ENCODE data around the gene SNURF. TPM values are rescaled to one million over a fixed set of nuclear protein-coding genes. Genes with fewer than 3 reads are reported as not detected.
A peak's percentile ranks its signal among the peaks of the same experiment; 100 is the strongest.
"Not testable (repeated sequence)": the region's sequence is repeated elsewhere in the genome, so short reads cannot be mapped to it uniquely, and the experiment has no call there.

Gene SNURF
- 10 to 100 TPM in 1 of 2 donors, 1 to 10 TPM in 1; 4.9 to 10.4 TPM for total RNA-seq

GRCh38 chr15:24954783-24955530, at the start of gene SNURF, which contains the start of gene SNRPN:
Gene SNURF, plus strand, starts transcription at chr15:24954987. Its CDS starts 62 bp downstream, at chr15:24955049.
Gene SNRPN, plus strand, starts transcription at chr15:24954987. Its CDS starts 19,467 bp downstream, at chr15:24974454.
- H3K27ac Mint-ChIP-seq: peak within 1 kb of the TSS; percentile 86
- no peaks in the 10 kb centered on the region for H3K9me3 Mint-ChIP-seq
- H3K36me3 Mint-ChIP-seq (ENCODE audit: low read depth): peaks cover 16% of the 10 kb centered on the region
- H3K4me3 Mint-ChIP-seq: peak within 1 kb of the TSS; percentile 89
- no peaks in the 10 kb centered on the region for H3K27me3 Mint-ChIP-seq
- ATAC-seq (replicated peaks): peak; percentile 79
- no peaks in the 10 kb centered on the region for H3K4me1 Mint-ChIP-seq

GRCh38 chr15:24916305-24917009, 38.3 kb upstream of the SNURF start:
- Mint-ChIP-seq H3K4me3 (no peak overlapping the region), H3K27me3 (no peaks in the 10 kb centered on the region), H3K36me3 (ENCODE audit: low read depth) (no peaks in the 10 kb centered on the region), H3K27ac (no peak overlapping the region), H3K9me3 (peaks cover 26% of the 10 kb centered on the region), H3K4me1 (peaks cover 4% of the 10 kb centered on the region)
- no peak for ATAC-seq (replicated peaks)

- no peaks in the 10 kb centered on the region for H3K27me3 Mint-ChIP-seq
- no peak for ATAC-seq (replicated peaks)
- H3K27ac Mint-ChIP-seq: no peak overlapping the region
- peaks cover 26% of the 10 kb centered on the region for H3K9me3 Mint-ChIP-seq
- H3K4me3 Mint-ChIP-seq: no peak overlapping the region
- H3K4me1 Mint-ChIP-seq: peaks cover 4% of the 10 kb centered on the region
- H3K36me3 Mint-ChIP-seq (ENCODE audit: low read depth): no peaks in the 10 kb centered on the region
Measured at GRCh38 chr15:24917431-24917830, 37.4 kb upstream of the SNURF start.

GRCh38 chr15:24919446-24919845, 35.3 kb upstream of the SNURF start:
- Mint-ChIP-seq H3K9me3 (peaks cover 23% of the 10 kb centered on the region), H3K4me3 (no peak overlapping the region), H3K27ac (no peak overlapping the region), H3K4me1 (peaks cover 4% of the 10 kb centered on the region), H3K27me3 (no peaks in the 10 kb centered on the region), H3K36me3 (ENCODE audit: low read depth) (no peaks in the 10 kb centered on the region)
- no peak for ATAC-seq (replicated peaks)

- not testable (repeated sequence) for H3K4me1 Mint-ChIP-seq; H3K27me3 Mint-ChIP-seq; H3K27ac Mint-ChIP-seq; H3K36me3 Mint-ChIP-seq (ENCODE audit: low read depth); H3K4me3 Mint-ChIP-seq; ATAC-seq (replicated peaks)
- H3K9me3 Mint-ChIP-seq: peaks cover 12% of the 10 kb centered on the region
Measured at GRCh38 chr15:24922781-24923180, 32.0 kb upstream of the SNURF start.

- Mint-ChIP-seq H3K9me3 (peaks cover 12% of the 10 kb centered on the region), H3K27me3 (no peaks in the 10 kb centered on the region), H3K27ac (no peak overlapping the region), H3K4me1 (no peaks in the 10 kb centered on the region), H3K36me3 (ENCODE audit: low read depth) (no peaks in the 10 kb centered on the region), H3K4me3 (no peak overlapping the region)
- ATAC-seq (replicated peaks): no peak
Measured at GRCh38 chr15:24924153-24924552, 30.6 kb upstream of the SNURF start.

GRCh38 chr15:24924621-24925020, 30.2 kb upstream of the SNURF start:
- no peak overlapping the region for H3K27ac Mint-ChIP-seq
- no peaks in the 10 kb centered on the region for H3K27me3 Mint-ChIP-seq
- H3K4me3 Mint-ChIP-seq: no peak overlapping the region
- no peak for ATAC-seq (replicated peaks)
- no peaks in the 10 kb centered on the region for H3K4me1 Mint-ChIP-seq
- no peaks in the 10 kb centered on the region for H3K36me3 Mint-ChIP-seq (ENCODE audit: low read depth)
- peaks cover 12% of the 10 kb centered on the region for H3K9me3 Mint-ChIP-seq

- peaks cover 15% of the 10 kb centered on the region for H3K9me3 Mint-ChIP-seq
- H3K36me3 Mint-ChIP-seq (ENCODE audit: low read depth); H3K4me3 Mint-ChIP-seq: not testable (repeated sequence)
Measured at GRCh38 chr15:24931874-24932732, 22.7 kb upstream of the SNURF start.

GRCh38 chr15:24933716-24934115, 21.1 kb upstream of the SNURF start:
- H3K4me3 Mint-ChIP-seq: no peak overlapping the region
- no peaks in the 10 kb centered on the region for H3K36me3 Mint-ChIP-seq (ENCODE audit: low read depth)
- H3K4me1 Mint-ChIP-seq: no peaks in the 10 kb centered on the region
- no peaks in the 10 kb centered on the region for H3K27me3 Mint-ChIP-seq
- H3K27ac Mint-ChIP-seq: no peak overlapping the region
- ATAC-seq (replicated peaks): no peak
- H3K9me3 Mint-ChIP-seq: peaks cover 20% of the 10 kb centered on the region

More at GRCh38 chr15:24931874-24932732, 22.7 kb upstream of the SNURF start:
- not testable (repeated sequence) for H3K27me3 Mint-ChIP-seq; ATAC-seq (replicated peaks); H3K4me1 Mint-ChIP-seq; H3K27ac Mint-ChIP-seq

- H3K36me3 Mint-ChIP-seq (ENCODE audit: low read depth); H3K27me3 Mint-ChIP-seq; H3K4me1 Mint-ChIP-seq; H3K27ac Mint-ChIP-seq; ATAC-seq (replicated peaks); H3K4me3 Mint-ChIP-seq: not testable (repeated sequence)
- H3K9me3 Mint-ChIP-seq: peaks cover 26% of the 10 kb centered on the region
Measured at GRCh38 chr15:24938224-24938623, 16.6 kb upstream of the SNURF start.

GRCh38 chr15:24940236-24940635, 14.6 kb upstream of the SNURF start:
- no peak for ATAC-seq (replicated peaks)
- no peaks in the 10 kb centered on the region for H3K4me1 Mint-ChIP-seq
- H3K36me3 Mint-ChIP-seq (ENCODE audit: low read depth): no peaks in the 10 kb centered on the region
- no peak overlapping the region for H3K4me3 Mint-ChIP-seq
- H3K27me3 Mint-ChIP-seq: no peaks in the 10 kb centered on the region
- peaks cover 20% of the 10 kb centered on the region for H3K9me3 Mint-ChIP-seq
- H3K27ac Mint-ChIP-seq: no peak overlapping the region

GRCh38 chr15:24943361-24943760, 11.4 kb upstream of the SNURF start:
- peaks cover 10% of the 10 kb centered on the region for H3K9me3 Mint-ChIP-seq
- no peak overlapping the region for H3K4me3 Mint-ChIP-seq
- H3K27ac Mint-ChIP-seq: no peak overlapping the region
- no peaks in the 10 kb centered on the region for H3K27me3 Mint-ChIP-seq
- no peak for ATAC-seq (replicated peaks)
- H3K36me3 Mint-ChIP-seq (ENCODE audit: low read depth): no peaks in the 10 kb centered on the region
- H3K4me1 Mint-ChIP-seq: no peaks in the 10 kb centered on the region

GRCh38 chr15:24944954-24945353, 9.8 kb upstream of the SNURF start:
- H3K36me3 Mint-ChIP-seq (ENCODE audit: low read depth): no peaks in the 10 kb centered on the region
- H3K27me3 Mint-ChIP-seq: no peaks in the 10 kb centered on the region

GRCh38 chr15:24945711-24946110, 9.1 kb upstream of the SNURF start:
- H3K4me3 Mint-ChIP-seq: no peak overlapping the region
- no peak for ATAC-seq (replicated peaks)

More at GRCh38 chr15:24944954-24945353, 9.8 kb upstream of the SNURF start:
- no peak for ATAC-seq (replicated peaks)
- H3K9me3 Mint-ChIP-seq: peaks cover 6% of the 10 kb centered on the region
- no peak overlapping the region for H3K27ac Mint-ChIP-seq
- H3K4me3 Mint-ChIP-seq: no peak overlapping the region
- H3K4me1 Mint-ChIP-seq: no peaks in the 10 kb centered on the region

More at GRCh38 chr15:24945711-24946110, 9.1 kb upstream of the SNURF start:
- H3K4me1 Mint-ChIP-seq: no peaks in the 10 kb centered on the region
- H3K9me3 Mint-ChIP-seq: peaks cover 6% of the 10 kb centered on the region
- H3K27me3 Mint-ChIP-seq: no peaks in the 10 kb centered on the region
- no peaks in the 10 kb centered on the region for H3K36me3 Mint-ChIP-seq (ENCODE audit: low read depth)
- no peak overlapping the region for H3K27ac Mint-ChIP-seq
